Activated T-helper 1 cell treated with anti-CD3 and anti-CD28 coated beads, Interleukin-2, amount 50 U/mL, for 16 hours (primary cell): ENCODE results near the gene SLC27A1.
A peak's percentile ranks its signal among the peaks of the same experiment; 100 is the strongest.
"Not testable (repeated sequence)": the region's sequence is repeated elsewhere in the genome, so short reads cannot be mapped to it uniquely, and the experiment has no call there.

Source experiments
- DNase-seq, 2 donors: peaks; one replicate each; pipeline ENCODE4 v3.0.0-alpha.2; 2020; ENCODE audit warnings: low read depth in 1 of 2, low spot score in 1 of 2

Gene SLC27A1

GRCh38 chr19:17486545-17487240 is 16.4 kb downstream of the SLC27A1 start:
- DNase-seq: no peak

- no peak for DNase-seq
Measured at GRCh38 chr19:17487284-17488121, 17.2 kb downstream of the SLC27A1 start.

DNA sequence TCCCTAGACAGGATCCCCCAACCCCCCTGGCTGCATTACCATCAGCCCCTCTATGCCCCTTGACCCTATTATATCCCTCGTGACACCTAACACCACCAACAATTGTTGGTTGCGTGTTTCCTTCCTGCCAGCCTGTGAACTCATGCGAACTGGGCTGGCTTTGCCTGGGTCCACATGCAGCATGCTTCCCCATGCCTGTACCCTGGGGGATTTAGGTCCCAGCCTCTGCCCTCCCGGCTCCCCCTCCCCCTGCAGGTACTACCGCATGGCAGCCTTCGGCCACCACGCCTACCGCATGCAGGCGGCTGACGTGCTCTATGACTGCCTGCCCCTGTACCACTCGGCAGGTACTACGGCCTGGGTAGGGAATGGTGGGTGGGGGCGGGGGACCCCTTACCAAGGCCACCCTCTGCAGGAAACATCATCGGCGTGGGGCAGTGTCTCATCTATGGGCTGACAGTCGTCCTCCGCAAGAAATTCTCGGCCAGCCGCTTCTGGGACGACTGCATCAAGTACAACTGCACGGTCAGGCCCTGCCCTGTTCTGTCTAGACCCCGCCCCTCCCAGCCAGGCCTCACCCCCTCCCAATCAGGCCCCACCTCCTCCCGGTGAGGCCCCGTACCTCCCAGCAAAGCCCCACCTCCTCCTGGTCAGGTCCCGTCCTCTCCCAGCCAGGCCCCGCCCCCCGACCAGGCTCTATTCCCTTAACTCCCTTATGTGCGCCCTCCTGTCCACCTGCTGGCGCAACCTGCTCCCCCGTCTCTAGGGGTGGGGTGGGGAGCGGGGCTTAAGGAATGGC is 18.5 kb downstream of the SLC27A1 start:
- DNase-seq: peak; percentile 41 to 53

GRCh38 chr19:17489392-17490030 is 19.2 kb downstream of the SLC27A1 start:
- no peak for DNase-seq

- DNase-seq: no peak
Measured at GRCh38 chr19:17490411-17490810, 20.1 kb downstream of the SLC27A1 start.

DNA sequence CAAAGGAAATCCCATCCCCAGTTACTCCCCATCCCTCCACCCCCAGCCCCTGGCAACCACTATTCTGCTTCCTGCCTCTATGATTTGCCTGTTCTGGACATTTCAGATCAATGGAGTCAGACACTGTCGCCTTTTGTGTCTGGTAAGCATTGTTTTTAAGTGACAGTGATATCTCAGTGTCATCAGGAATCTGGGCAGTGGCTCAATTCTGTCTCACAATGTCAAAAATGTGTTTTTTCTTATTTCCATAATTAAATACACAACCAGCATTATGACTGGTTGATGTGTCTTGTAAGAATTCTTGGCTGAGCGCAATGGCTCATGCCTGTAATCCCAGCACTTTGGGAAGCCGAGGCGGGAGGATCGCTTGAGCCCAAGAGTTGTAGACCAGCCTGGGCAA is 21.0 kb downstream of the SLC27A1 start:
- DNase-seq: no peak

DNA sequence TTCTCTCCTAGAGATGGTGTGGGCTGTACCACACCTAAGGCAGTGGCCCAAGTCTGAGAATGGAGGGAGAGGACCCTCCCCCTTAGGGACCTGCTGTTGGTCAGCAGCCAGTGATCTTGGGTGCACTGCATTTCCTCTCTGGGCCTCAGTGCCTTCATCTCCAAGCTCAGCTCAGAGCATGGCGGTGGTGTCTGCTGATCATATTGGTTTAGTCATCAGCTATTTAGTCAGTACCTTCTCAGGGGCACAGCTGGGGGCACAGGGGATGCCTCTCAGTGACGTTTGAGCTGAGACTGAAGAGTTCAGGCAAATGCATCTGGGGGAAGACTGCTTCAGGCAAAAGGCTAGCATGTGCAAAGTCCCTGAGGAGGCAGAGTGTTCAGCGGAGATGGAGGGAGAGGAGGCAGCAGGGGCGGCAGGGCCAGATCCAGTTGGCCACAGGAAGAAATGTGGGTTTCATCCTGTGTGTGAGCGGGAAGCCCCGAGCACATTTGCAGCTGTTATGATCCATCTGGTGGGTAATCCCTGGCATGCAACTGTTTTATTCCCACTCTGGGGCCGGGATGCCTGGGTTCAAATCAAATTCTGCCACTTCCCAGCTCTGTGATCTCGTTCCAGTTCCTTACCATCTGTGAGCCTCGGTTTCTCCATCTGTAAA is 25.4 kb downstream of the SLC27A1 start:
- DNase-seq: no peak

GRCh38 chr19:17496337-17496997 is 26.1 kb downstream of the SLC27A1 start:
- DNase-seq: peak; percentile 65 to 68

DNA sequence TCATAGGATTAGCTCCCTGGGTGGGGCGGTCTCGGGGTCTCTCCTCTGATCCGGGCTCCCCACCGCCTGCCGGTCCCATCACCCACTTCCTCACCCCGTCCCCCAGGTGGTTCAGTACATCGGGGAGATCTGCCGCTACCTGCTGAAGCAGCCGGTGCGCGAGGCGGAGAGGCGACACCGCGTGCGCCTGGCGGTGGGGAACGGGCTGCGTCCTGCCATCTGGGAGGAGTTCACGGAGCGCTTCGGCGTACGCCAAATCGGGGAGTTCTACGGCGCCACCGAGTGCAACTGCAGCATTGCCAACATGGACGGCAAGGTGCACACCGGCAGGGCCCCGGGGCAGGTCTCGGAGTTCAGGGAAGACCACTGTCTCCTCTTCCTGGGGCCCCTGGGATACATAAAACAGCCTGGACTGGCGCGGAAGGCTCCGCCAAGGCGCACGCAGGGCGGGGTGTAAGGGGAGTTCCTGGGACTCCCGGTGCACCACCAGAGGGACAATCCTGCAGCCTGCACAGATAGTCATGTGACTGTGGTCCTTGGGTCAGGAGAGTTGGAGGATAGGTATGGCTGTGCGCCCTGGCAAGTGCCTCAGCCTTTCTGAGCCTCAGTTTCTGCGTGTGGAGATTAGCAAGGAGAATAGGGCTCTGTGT is 26.9 kb downstream of the SLC27A1 start:
- DNase-seq: no peak

- not testable (repeated sequence) for DNase-seq
Measured at GRCh38 chr19:17499025-17499424, 28.7 kb downstream of the SLC27A1 start.

DNA sequence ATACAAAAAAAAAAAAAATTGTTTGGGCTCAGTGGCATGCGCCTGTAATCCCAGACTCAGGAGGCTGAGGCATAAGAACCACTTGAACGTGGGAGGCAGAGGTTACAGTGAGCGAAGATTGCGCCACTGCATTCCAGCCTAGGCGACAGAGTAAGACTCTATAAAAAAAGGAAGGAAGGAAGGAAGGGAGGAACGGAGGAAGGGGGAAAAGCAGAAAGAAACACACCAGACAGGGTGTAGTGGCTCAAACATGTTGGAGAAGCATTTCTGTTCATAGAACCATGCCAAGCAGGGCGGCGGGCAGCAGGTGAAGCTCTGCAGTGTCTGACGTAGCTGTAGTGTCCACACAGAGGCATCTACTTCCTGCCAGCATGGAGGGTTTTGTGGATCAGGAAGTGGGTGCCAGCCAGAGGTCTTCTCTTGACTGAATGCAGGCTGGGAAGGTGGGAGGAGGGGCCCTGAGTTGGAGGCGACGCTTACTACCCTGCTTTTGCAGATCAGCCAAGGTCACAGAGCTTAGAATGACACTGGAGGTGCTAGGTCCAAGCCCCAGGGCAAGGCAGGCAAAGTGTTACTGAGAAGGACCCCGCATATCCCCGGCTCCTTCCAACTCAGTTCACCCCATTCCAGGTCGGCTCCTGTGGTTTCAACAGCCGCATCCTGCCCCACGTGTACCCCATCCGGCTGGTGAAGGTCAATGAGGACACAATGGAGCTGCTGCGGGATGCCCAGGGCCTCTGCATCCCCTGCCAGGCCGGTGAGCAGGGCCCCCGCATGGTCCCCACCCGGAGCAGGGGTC is 29.5 kb downstream of the SLC27A1 start:
- no peak for DNase-seq

DNA sequence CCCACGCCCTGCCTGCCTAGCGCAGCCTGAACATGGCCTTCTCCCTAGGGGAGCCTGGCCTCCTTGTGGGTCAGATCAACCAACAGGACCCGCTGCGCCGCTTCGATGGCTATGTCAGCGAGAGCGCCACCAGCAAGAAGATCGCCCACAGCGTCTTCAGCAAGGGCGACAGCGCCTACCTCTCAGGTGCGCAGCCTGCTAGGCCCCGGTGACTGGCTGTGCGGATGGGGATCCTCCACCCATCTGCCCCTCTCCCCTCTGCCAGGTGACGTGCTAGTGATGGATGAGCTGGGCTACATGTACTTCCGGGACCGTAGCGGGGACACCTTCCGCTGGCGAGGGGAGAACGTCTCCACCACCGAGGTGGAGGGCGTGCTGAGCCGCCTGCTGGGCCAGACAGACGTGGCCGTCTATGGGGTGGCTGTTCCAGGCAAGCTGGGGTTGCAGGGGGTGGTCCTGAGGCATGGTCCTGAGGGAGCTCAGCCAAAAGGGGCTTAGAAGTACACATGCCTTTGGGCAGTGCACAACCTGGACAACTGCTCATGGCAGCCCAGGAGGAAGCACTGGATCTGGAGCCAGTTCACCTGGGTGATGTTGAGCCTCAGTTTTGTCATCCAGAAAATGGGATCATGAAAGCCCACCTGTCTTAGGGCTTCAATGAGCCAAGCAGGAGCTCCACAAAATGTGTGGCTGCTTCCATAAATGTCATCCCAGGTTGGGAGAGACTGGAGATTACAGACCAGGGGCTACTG is 30.3 kb downstream of the SLC27A1 start:
- no peak for DNase-seq

DNA sequence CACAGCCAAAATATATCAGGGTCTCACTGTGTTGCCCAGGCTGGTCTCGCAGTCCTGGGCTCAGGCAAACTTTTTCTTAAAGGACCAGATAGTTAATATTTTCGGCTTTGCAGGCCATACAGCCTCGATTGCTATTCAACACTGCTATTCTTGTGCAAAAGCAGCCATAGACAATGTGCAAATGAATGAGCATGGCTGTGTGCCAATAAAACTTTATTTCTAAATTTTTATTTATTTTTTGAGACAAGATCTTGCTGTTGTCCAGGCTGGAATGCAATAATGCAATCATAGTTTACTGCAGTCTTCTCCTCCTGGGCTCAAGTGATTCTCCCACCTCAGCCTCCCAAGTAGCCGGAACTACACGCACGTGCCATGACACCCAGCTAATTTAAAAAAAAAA is 32.9 kb downstream of the SLC27A1 start:
- DNase-seq: no peak

DNA sequence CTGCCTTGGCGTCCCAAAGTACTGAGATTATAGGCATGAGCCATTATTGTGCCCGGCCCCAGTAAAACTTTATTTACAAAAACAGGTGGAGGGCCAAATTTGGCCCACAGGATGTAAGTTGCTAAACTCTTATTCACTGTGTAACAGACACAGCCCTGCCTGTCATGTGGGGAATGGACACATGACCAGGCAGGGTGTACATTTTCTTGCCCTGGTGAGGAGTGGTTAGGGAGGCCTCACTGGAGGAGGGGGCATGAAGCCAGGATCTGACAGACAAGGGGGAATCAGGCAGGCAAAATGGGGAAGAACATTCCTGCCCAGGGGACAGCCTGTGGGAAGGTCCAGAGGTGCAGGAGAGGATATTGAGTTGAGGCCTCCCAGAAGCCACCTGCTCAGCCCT is 33.7 kb downstream of the SLC27A1 start:
- DNase-seq: no peak

- DNase-seq: no peak
Measured at GRCh38 chr19:17504456-17504855, 34.1 kb downstream of the SLC27A1 start.

- DNase-seq: no peak
Measured at GRCh38 chr19:17505223-17505622, 34.9 kb downstream of the SLC27A1 start.

DNA sequence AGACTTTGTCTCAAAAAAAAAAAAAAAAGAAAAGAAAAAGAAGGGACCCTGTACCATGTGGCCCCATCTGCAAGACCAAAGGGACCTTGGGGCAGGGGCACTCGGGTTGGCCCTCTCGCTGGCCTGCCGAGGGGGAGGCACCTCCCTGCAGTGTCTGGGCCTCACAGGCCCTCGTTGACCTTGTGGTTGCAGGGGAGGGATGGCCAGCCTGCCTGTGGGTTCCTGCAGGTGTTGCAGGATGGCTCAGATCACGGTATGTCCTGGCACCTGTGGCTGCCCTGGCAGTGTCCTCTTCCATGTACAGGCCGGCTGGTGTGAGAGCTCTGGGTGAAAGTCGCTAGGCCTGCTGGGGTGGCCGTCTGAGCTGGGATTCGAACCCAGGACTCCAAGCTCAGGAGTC is 36.4 kb downstream of the SLC27A1 start:
- DNase-seq: no peak

GRCh38 chr19:17508558-17508933 is 38.2 kb downstream of the SLC27A1 start:
- not testable (repeated sequence) for DNase-seq
